NOMO-1 (cell line): ENCODE results near the gene RBM14.
"Not testable (repeated sequence)": the region's sequence is repeated elsewhere in the genome, so short reads cannot be mapped to it uniquely, and the experiment has no call there.

Experiments used
- DNase-seq, 2 experiments: peaks; one replicate each; lab custom pipeline; 2025; ENCODE audit not compliant: unreplicated experiment in 2 of 2; lab: John Stamatoyannopoulos, UW

Gene RBM14

GRCh38 chr11:66629356-66629755 is 12.9 kb downstream of the RBM14 start:
- DNase-seq: no peak

- no peak for DNase-seq
Observed at GRCh38 chr11:66631883-66632282, 15.5 kb downstream of the RBM14 start.

- no peak for DNase-seq
Observed at GRCh38 chr11:66632952-66633351, 16.5 kb downstream of the RBM14 start.

GRCh38 chr11:66636411-66636810 is 20.0 kb downstream of the RBM14 start:
- DNase-seq: no peak

GRCh38 chr11:66637557-66638176 is 21.2 kb downstream of the RBM14 start:
- DNase-seq: no peak

- peak; percentile 99 for DNase-seq
Observed at GRCh38 chr11:66638177-66639065, 22.0 kb downstream of the RBM14 start, which contains the start of gene RBM4. Gene RBM4, plus strand, starts transcription at chr11:66638703. Its CDS starts 1,009 bp downstream, at chr11:66639712.

GRCh38 chr11:66639066-66639813 is 22.8 kb downstream of the RBM14 start:
- peak; percentile 17 to 45 for DNase-seq

GRCh38 chr11:66639814-66640340 is 23.4 kb downstream of the RBM14 start:
- not testable (repeated sequence) for DNase-seq

GRCh38 chr11:66641834-66642233 is 25.4 kb downstream of the RBM14 start:
- DNase-seq: no peak

- DNase-seq: no peak
Observed at GRCh38 chr11:66643745-66644437, 27.5 kb downstream of the RBM14 start.

- DNase-seq: no peak
Observed at GRCh38 chr11:66646828-66647227, 30.4 kb downstream of the RBM14 start.

- DNase-seq: no peak
Observed at GRCh38 chr11:66649903-66650302, 33.5 kb downstream of the RBM14 start.

GRCh38 chr11:66651016-66651415 is 34.6 kb downstream of the RBM14 start:
- no peak for DNase-seq

- DNase-seq: no peak
Observed at GRCh38 chr11:66652651-66653050, 36.2 kb downstream of the RBM14 start.

GRCh38 chr11:66653123-66653522 is 36.7 kb downstream of the RBM14 start:
- DNase-seq: no peak

- DNase-seq: peak; percentile 61 to 86
Observed at GRCh38 chr11:66659763-66660162, 43.3 kb downstream of the RBM14 start.

- no peak for DNase-seq
Observed at GRCh38 chr11:66663741-66664296, 47.4 kb downstream of the RBM14 start.

GRCh38 chr11:66665369-66665768 is 48.9 kb downstream of the RBM14 start:
- no peak for DNase-seq

GRCh38 chr11:66670816-66671215 is 54.4 kb downstream of the RBM14 start:
- no peak for DNase-seq

- DNase-seq: no peak
Observed at GRCh38 chr11:66674964-66675602, 58.7 kb downstream of the RBM14 start.
